D721Med (cell line): ENCODE measurements around the gene EAF1.
"Not testable (repeated sequence)": the region's sequence is repeated elsewhere in the genome, so short reads cannot be mapped to it uniquely, and the experiment has no call there.

Experiments
- DNase-seq: peaks from one replicate; pipeline ENCODE4 v3.0.0; 2011; ENCODE audit warnings: low spot score; ENCODE audit not compliant: insufficient read length
- FAIRE-seq: peaks from 2 replicates; lab custom pipeline; 2011; peaks lifted over from hg19 to GRCh38; lab: Jason Lieb, UNC
- CTCF ChIP-seq: IDR thresholded peaks from 2 replicates; pipeline ENCODE4 v1.5.1; 2012; ENCODE audit warnings: mild to moderate bottlenecking, control low read depth; ENCODE audit not compliant: insufficient read depth; ENCODE audit errors: missing control alignments

The EAF1 gene

GRCh38 chr3:15453501-15453900 lies 26.1 kb downstream of the EAF1 start:
- FAIRE-seq, result no peak
- no peak for TF ChIP-seq CTCF
- DNase-seq, result no peak

GRCh38 chr3:15453991-15454625 lies 26.7 kb downstream of the EAF1 start:
- DNase-seq (no peak), FAIRE-seq (no peak)
- TF ChIP-seq CTCF, result no peak

GRCh38 chr3:15454965-15455364 lies 27.6 kb downstream of the EAF1 start:
- DNase-seq, result no peak
- FAIRE-seq, result no peak
- TF ChIP-seq CTCF, result no peak

DNA sequence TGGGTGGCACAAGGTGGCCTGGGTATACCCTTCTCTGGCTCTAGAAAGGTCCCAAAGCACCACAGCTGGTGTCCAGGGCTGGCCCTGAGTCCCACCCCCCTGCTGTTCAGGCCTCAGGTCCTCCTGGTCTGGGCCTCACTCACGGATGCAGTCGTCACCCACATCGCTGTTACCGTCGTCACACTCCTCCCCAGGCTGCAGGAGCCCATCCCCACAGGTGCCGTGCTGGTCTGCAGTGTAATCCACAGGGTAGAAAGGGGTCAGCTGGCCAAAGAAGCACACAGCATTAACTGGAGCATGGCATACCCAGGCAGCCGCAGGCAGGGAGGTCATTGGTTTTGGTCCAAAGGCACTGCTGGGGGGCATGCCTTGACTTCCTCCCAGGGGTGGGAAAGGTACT lies 28.4 kb downstream of the EAF1 start:
- FAIRE-seq (no peak), DNase-seq (no peak)
- TF ChIP-seq CTCF, result no peak

- TF ChIP-seq CTCF, result no peak
- FAIRE-seq (no peak), DNase-seq (no peak)
These were observed 28.9 kb downstream of the EAF1 start for GRCh38 chr3:15456321-15456720.

GRCh38 chr3:15456915-15457314 lies 29.5 kb downstream of the EAF1 start:
- not testable (repeated sequence) for FAIRE-seq, DNase-seq

DNA sequence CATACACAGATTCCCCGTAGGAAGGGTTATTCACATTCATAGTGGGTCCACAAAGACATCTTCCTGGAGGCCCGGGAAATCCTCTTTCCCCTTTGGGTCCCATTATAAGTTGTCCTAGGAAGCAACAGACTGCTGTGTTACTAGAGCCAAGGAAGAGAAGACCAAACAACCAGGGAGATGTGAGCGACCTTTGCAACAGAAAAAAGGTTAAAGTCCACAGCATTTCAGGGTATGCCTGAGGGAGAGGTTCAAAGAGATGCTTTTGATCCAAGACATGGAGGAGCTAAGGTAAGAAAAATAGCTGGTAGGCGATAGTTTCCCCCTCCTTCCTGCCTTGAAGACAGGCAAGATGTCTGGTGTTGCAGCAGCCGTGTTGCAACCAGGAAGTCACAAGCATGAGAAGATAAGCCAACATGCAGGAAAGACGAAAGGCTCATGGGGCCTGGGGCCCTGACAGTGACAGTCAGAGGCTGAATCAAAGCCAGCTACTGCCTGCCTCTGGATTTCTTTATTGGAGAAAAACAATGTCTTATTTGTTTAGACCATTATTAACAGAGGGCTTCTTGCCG lies 30.9 kb downstream of the EAF1 start:
- FAIRE-seq, result no peak

More for the DNA sequence above, 30.9 kb downstream of the EAF1 start:
- TF ChIP-seq CTCF, result no peak
- no peak for DNase-seq
